Measurements from ENCODE around the gene ERG.

GRCh38 chr21:38507374-38507942 is 9.2 kb upstream of the ERG start:
- no peak for TF ChIP-seq RNF2 (IDR thresholded peaks at IDR 0.05)
- TF ChIP-seq CTCF (IDR thresholded peaks at IDR 0.05 in 2 of 3, conservative IDR thresholded peaks at IDR 0.05 in 1 of 3; ENCODE audit: insufficient read depth in 2 of 3, low read depth in 1 of 3, low read length in 3 of 3), result no peak
- TF ChIP-seq, protein P1, sequence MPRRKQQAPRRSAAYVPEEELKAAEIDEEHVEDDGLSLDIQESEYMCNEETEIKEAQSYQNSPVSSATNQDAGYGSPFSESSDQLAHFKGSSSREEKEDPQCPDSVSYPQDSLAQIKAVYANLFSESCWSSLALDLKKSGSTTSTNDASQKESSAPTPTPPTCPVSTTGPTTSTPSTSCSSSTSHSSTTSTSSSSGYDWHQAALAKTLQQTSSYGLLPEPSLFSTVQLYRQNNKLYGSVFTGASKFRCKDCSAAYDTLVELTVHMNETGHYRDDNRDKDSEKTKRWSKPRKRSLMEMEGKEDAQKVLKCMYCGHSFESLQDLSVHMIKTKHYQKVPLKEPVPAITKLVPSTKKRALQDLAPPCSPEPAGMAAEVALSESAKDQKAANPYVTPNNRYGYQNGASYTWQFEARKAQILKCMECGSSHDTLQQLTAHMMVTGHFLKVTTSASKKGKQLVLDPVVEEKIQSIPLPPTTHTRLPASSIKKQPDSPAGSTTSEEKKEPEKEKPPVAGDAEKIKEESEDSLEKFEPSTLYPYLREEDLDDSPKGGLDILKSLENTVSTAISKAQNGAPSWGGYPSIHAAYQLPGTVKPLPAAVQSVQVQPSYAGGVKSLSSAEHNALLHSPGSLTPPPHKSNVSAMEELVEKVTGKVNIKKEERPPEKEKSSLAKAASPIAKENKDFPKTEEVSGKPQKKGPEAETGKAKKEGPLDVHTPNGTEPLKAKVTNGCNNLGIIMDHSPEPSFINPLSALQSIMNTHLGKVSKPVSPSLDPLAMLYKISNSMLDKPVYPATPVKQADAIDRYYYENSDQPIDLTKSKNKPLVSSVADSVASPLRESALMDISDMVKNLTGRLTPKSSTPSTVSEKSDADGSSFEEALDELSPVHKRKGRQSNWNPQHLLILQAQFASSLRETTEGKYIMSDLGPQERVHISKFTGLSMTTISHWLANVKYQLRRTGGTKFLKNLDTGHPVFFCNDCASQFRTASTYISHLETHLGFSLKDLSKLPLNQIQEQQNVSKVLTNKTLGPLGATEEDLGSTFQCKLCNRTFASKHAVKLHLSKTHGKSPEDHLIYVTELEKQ (CRISPR knock-in tag; IDR thresholded peaks at IDR 0.05), result no peak
- TF ChIP-seq ZNF274 (IDR thresholded peaks at IDR 0.05; ENCODE audit: borderline replicate concordance, low read depth, low read length), result no peak
- TF ChIP-seq EZH2 (IDR thresholded peaks at IDR 0.05; ENCODE audit: borderline replicate concordance, low read depth, low read length), result no peak
- TF ChIP-seq, protein P2, sequence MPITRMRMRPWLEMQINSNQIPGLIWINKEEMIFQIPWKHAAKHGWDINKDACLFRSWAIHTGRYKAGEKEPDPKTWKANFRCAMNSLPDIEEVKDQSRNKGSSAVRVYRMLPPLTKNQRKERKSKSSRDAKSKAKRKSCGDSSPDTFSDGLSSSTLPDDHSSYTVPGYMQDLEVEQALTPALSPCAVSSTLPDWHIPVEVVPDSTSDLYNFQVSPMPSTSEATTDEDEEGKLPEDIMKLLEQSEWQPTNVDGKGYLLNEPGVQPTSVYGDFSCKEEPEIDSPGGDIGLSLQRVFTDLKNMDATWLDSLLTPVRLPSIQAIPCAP (CRISPR knock-in tag; IDR thresholded peaks at IDR 0.05; ENCODE audit: borderline replicate concordance), result no peak
- no peak for TF ChIP-seq TAF7 (tag; IDR thresholded peaks at IDR 0.05)
